Panc1 (cell line): Measurements from ENCODE around the gene TNPO1. TPM values are rescaled to one million over a fixed set of nuclear protein-coding genes. Genes with fewer than 3 reads are reported as not detected.

Experiments used
- ATAC-seq: fragments of 200-7000 bp; cut with Tn5 transposase; 2 replicates; pipeline ENCODE4 v1.9.1; 2020; ENCODE audit warnings: mild to moderate bottlenecking, moderate library complexity
- BruUV-seq: library from RNA; stranded (reverse); fragments of 400-500 nt; replicated peaks from 2 replicates; lab custom pipeline; 2021; lab: Mats Ljungman, UMichigan
- CTCF ChIA-PET: fragments of 300-600 bp; sonication (Branson Sonifier 250); formaldehyde crosslinking; loops from one replicate; lab custom pipeline; 2022; ENCODE audit warnings: antibody characterized with exemption; lab: Charles Lee
- POLR2A ChIA-PET: fragments of 300-600 bp; sonication (Branson Sonifier 250); formaldehyde crosslinking; loops from one replicate; lab custom pipeline; 2022; ENCODE audit warnings: antibody characterized with exemption; lab: Charles Lee
- DNase-seq: peaks from one replicate; pipeline ENCODE4 v3.0.0-alpha.2; 2010; ENCODE audit warnings: low read depth, low spot score
- H3K27ac ChIP-seq: 2 replicates; pipeline ENCODE4 v1.5.1; 2011; ENCODE audit warnings: mild to moderate bottlenecking, low read length, inconsistent platforms
- H3K27me3 ChIP-seq: fragments of 200-500 bp; sonication (Bioruptor generic); 2 replicates; pipeline ENCODE4 v1.6.0; 2014; ENCODE audit warnings: low read length, inconsistent platforms; ENCODE audit not compliant: control insufficient read depth, insufficient read depth
- H3K36me3 ChIP-seq: fragments of 200-500 bp; sonication (Bioruptor generic); 2 replicates; pipeline ENCODE4 v1.5.1; 2014; ENCODE audit warnings: inconsistent platforms, mild to moderate bottlenecking, low read length, moderate library complexity; ENCODE audit not compliant: control insufficient read depth, insufficient read depth
- H3K4me1 ChIP-seq: 2 replicates; pipeline ENCODE4 v1.5.1; 2011; ENCODE audit warnings: inconsistent platforms, mild to moderate bottlenecking, low read length, moderate library complexity; ENCODE audit not compliant: control insufficient read depth, insufficient read depth
- H3K4me3 ChIP-seq, 2 experiments: 2 replicates each; pipeline ENCODE4 v1.5.1; 2011 to 2012; ENCODE audit warnings: low read depth in 2 of 2, low read length in 2 of 2, mild to moderate bottlenecking in 2 of 2, inconsistent platforms in 1 of 2, moderate library complexity in 1 of 2
- H3K9me3 ChIP-seq: fragments of 200-500 bp; sonication (Bioruptor generic); 2 replicates; pipeline ENCODE4 v1.5.1; 2014; ENCODE audit warnings: low read depth, mild to moderate bottlenecking, inconsistent platforms, low read length, moderate library complexity; ENCODE audit not compliant: control insufficient read depth, insufficient read depth
- CTCF ChIP-seq: fragments of 450-650 bp; IDR thresholded peaks from 2 replicates; pipeline ENCODE4 v1.5.1; 2017; ENCODE audit warnings: mild to moderate bottlenecking
- POLR2AphosphoS5 ChIP-seq: IDR thresholded peaks from 2 replicates; pipeline ENCODE4 v1.6.1; 2012; ENCODE audit warnings: mild to moderate bottlenecking, low read depth, low read length, moderate library complexity
- REST ChIP-seq, 2 experiments: IDR thresholded peaks; 2 replicates each; pipeline ENCODE4 v1.6.1; 2011 to 2012; ENCODE audit warnings: low read depth in 2 of 2, control low read depth in 1 of 2, low read length in 1 of 2, mild to moderate bottlenecking in 1 of 2, moderate library complexity in 1 of 2; ENCODE audit not compliant: insufficient read depth in 1 of 2
- SIN3A ChIP-seq: IDR thresholded peaks from 2 replicates; pipeline ENCODE4 v1.6.1; 2012; ENCODE audit warnings: low read depth, mild to moderate bottlenecking, low read length, moderate library complexity, borderline replicate concordance; ENCODE audit not compliant: insufficient read depth
- TCF7L2 ChIP-seq: IDR thresholded peaks from 2 replicates; pipeline ENCODE4 v1.6.1; 2011; ENCODE audit warnings: mild to moderate bottlenecking, low read depth, low read length, inconsistent platforms
- in situ Hi-C: cut with HindIII; loops from 2 replicates; pipeline ENCODE4 v1.10.0; 2016; ENCODE audit warnings: low sequenced_read_pairs, low pct_unique_long_range_greater_than_20kb
- intact Hi-C: fragments of 100-400 bp; cut with micrococcal nuclease; formaldehyde crosslinking; loops from one replicate; pipeline ENCODE4 v1.10.0; 2022; ENCODE audit not compliant: unreplicated experiment
- total RNA-seq: library from RNA; stranded (reverse); gene quantifications from one replicate; pipeline ENCODE4 v1.2.1, GENCODE V29; 2021; ENCODE audit not compliant: unreplicated experiment

Gene TNPO1
- total RNA-seq, 1 experiment from 2014 or later, result 169 TPM

GRCh38 chr5:72818866-72819534, 2.5 kb downstream of the TNPO1 start:
- no peak for TF ChIP-seq POLR2AphosphoS5
- peak; percentile 94 for TF ChIP-seq CTCF
- TF ChIP-seq SIN3A, result no peak
- ATAC-seq (no peak), DNase-seq (no peak)
- in situ Hi-C loops, result no loop called here
- Histone ChIP-seq H3K27me3 (no peaks in the 10 kb centered on the region), H3K4me1 (peaks cover 53% of the 10 kb centered on the region), H3K36me3 (peaks cover 3% of the 10 kb centered on the region; the same call in 1 of the 2 replicates), H3K9me3 (no peaks in the 10 kb centered on the region), H3K4me3 (peak overlapping the region; percentile 38 to 90), H3K27ac (peak overlapping the region; percentile 98)
- CTCF ChIA-PET, result interaction anchor here (0.6 to 1.4 kb wide), 6 partner anchors 18 to 506 kb away, joined by 3 to 11 read pairs (median 4); no protein-coding TSS in a partner anchor
- BruUV-seq, result no TSS peak
- intact Hi-C loops, result loop anchor here (2.0 kb wide), 1 partner anchor 452 kb away; no protein-coding TSS in a partner anchor
- POLR2A ChIA-PET, result no interaction called here

GRCh38 chr5:72821776-72822175, 5.3 kb downstream of the TNPO1 start:
- BruUV-seq, result no TSS peak
- intact Hi-C loops (loop anchor here (5.0 kb wide), 1 partner anchor 209 kb away; no protein-coding TSS in a partner anchor), in situ Hi-C loops (no loop called here)
- H3K4me3 ChIP-seq, result no peak overlapping the region
- ChIA-PET POLR2A (no interaction called here), CTCF (no interaction called here)
- H3K27me3 ChIP-seq, result no peaks in the 10 kb centered on the region
- ATAC-seq (no peak), DNase-seq (no peak)
- H3K36me3 ChIP-seq, result no peaks in the 10 kb centered on the region
- peaks cover 46% of the 10 kb centered on the region for H3K4me1 ChIP-seq
- H3K27ac ChIP-seq, result peak overlapping the region; percentile 34; the same call in 1 of the 2 replicates
- TF ChIP-seq SIN3A, result no peak
- TF ChIP-seq TCF7L2, result no peak
- no peak for TF ChIP-seq POLR2AphosphoS5
- no peak for TF ChIP-seq CTCF
- no peak for TF ChIP-seq REST (IDR thresholded peaks at IDR 0.05; ENCODE audit: insufficient read depth in 1 of 2, low read depth in 2 of 2, low read length in 1 of 2)
- H3K9me3 ChIP-seq, result no peaks in the 10 kb centered on the region
